ENCODE results near the gene CBX5.
"Not testable (repeated sequence)": the region's sequence is repeated elsewhere in the genome, so short reads cannot be mapped to it uniquely, and the experiment has no call there.

DNA sequence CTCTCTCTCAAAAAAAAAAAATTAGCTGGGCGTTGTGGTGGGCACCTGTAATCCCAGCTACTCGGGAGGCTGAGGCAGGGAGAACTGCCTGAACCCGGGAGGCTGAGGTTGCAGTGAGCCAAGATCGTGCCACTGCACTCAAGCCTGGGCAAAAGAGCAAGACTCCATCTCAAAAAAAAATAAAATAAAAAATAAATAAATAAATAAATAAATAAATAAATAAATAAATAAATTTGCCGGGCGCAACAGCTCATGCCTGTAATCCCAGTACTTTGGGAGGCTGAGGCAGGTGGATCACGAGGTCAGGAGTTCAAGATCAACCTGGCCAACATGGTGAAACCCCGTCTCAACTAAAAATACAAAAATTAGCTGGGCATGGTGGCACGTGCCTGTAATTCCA lies 94.6 kb downstream of the CBX5 start:
- TF ChIP-seq, protein P1, sequence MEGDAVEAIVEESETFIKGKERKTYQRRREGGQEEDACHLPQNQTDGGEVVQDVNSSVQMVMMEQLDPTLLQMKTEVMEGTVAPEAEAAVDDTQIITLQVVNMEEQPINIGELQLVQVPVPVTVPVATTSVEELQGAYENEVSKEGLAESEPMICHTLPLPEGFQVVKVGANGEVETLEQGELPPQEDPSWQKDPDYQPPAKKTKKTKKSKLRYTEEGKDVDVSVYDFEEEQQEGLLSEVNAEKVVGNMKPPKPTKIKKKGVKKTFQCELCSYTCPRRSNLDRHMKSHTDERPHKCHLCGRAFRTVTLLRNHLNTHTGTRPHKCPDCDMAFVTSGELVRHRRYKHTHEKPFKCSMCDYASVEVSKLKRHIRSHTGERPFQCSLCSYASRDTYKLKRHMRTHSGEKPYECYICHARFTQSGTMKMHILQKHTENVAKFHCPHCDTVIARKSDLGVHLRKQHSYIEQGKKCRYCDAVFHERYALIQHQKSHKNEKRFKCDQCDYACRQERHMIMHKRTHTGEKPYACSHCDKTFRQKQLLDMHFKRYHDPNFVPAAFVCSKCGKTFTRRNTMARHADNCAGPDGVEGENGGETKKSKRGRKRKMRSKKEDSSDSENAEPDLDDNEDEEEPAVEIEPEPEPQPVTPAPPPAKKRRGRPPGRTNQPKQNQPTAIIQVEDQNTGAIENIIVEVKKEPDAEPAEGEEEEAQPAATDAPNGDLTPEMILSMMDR (IDR thresholded peaks at IDR 0.05), result not testable (repeated sequence)
- TF ChIP-seq POLR2A, POLR2AphosphoS5 (IDR thresholded peaks at IDR 0.05): not testable (repeated sequence)

All from prostate gland (tissue), 2 donors.